ENCODE results near the gene C5orf34. TPM values are rescaled to one million over a fixed set of nuclear protein-coding genes. Genes with fewer than 3 reads are reported as not detected.
"Not testable (repeated sequence)": the region's sequence is repeated elsewhere in the genome, so short reads cannot be mapped to it uniquely, and the experiment has no call there.

Gene C5orf34
- total and polyA plus RNA-seq, 4 donors: 1.1 to 5.9 (median 1.6) TPM

GRCh38 chr5:43461066-43461465 lies 53.9 kb downstream of the C5orf34 start:
- no peak for DNase-seq
- Histone ChIP-seq H3K27me3 (ENCODE audit: control insufficient read depth in 3 of 3, insufficient read depth in 3 of 3, low read length in 2 of 3) (no peaks in the 10 kb centered on the region), H3K9ac (ENCODE audit: insufficient read depth in 1 of 2, low read length in 2 of 2) (no peak overlapping the region), H3K9me3 (ENCODE audit: control insufficient read depth in 4 of 4, insufficient read depth in 3 of 4, low read length in 3 of 4) (peaks cover 0 to 15% (median 5%) of the 10 kb centered on the region in 4 donors), H3K4me1 (ENCODE audit: control insufficient read depth in 5 of 5, insufficient read depth in 5 of 5, low read length in 5 of 5) (peaks cover 0 to 6% (median 0%) of the 10 kb centered on the region in 5 donors), H3K36me3 (ENCODE audit: control insufficient read depth in 4 of 4, insufficient read depth in 4 of 4, low read length in 4 of 4) (no peaks in the 10 kb centered on the region), H3K4me3 (no peak overlapping the region), H3K27ac (ENCODE audit: low read depth in 1 of 2, low read length in 1 of 2) (no peak overlapping the region)
- no peak for TF ChIP-seq CTCF (IDR thresholded peaks at IDR 0.05; ENCODE audit: control extremely low read depth, extremely low read depth)
- WGBS, 2 donors: 74 to 85% methylated on average over 1 of the region's 1 CpG
- ATAC-seq (ENCODE audit: insufficient read depth, low FRiP score): no peak

- Histone ChIP-seq H3K4me3 (no peak overlapping the region), H3K9me3 (ENCODE audit: control insufficient read depth in 4 of 4, insufficient read depth in 3 of 4, low read length in 3 of 4) (peaks cover 0 to 15% (median 4%) of the 10 kb centered on the region in 4 donors), H3K27me3 (ENCODE audit: control insufficient read depth in 3 of 3, insufficient read depth in 3 of 3, low read length in 2 of 3) (no peaks in the 10 kb centered on the region), H3K4me1 (ENCODE audit: control insufficient read depth in 5 of 5, insufficient read depth in 5 of 5, low read length in 5 of 5) (peaks cover 0 to 4% (median 0%) of the 10 kb centered on the region in 5 donors), H3K9ac (ENCODE audit: insufficient read depth in 1 of 2, low read length in 2 of 2) (no peak overlapping the region), H3K27ac (ENCODE audit: low read depth in 1 of 2, low read length in 1 of 2) (no peak overlapping the region), H3K36me3 (ENCODE audit: control insufficient read depth in 4 of 4, insufficient read depth in 4 of 4, low read length in 4 of 4) (peaks cover 0 to 6% (median under 1%) of the 10 kb centered on the region in 4 donors)
- no peak for DNase-seq
- WGBS, 2 donors: 94 to 96% methylated on average over 3 of the region's 3 CpGs
- TF ChIP-seq CTCF (IDR thresholded peaks at IDR 0.05; ENCODE audit: control extremely low read depth, extremely low read depth): no peak
- no peak for ATAC-seq (ENCODE audit: insufficient read depth, low FRiP score)
Observed at GRCh38 chr5:43456556-43456955, 58.4 kb downstream of the C5orf34 start.

DNA sequence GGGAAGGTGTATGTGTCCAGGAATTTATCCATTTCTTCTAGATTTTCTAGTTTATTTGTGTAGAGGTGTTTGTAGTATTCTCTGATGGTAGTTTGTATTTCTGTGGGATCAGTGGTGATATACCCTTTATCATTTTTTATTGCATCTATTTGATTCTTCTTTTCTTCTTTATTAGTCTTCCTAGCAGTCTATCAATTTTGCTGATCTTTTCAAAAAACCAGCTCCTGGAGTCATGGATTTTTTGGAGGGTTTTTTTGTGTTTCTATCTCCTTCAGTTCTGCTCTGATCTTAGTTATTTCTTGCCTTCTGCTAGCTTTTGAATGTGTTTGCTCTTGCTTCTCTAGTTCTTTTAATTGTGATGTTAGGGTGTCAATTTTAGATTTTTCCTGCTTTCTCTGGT lies 73.4 kb downstream of the C5orf34 start:
- H3K9ac ChIP-seq (ENCODE audit: insufficient read depth in 1 of 2, low read length in 2 of 2); H3K27ac ChIP-seq (ENCODE audit: low read depth in 1 of 2, low read length in 1 of 2); H3K4me1 ChIP-seq (ENCODE audit: control insufficient read depth in 5 of 5, insufficient read depth in 5 of 5, low read length in 5 of 5); H3K27me3 ChIP-seq (ENCODE audit: control insufficient read depth in 3 of 3, insufficient read depth in 3 of 3, low read length in 2 of 3); ATAC-seq (ENCODE audit: insufficient read depth, low FRiP score); DNase-seq; H3K4me3 ChIP-seq; H3K9me3 ChIP-seq (ENCODE audit: control insufficient read depth in 4 of 4, insufficient read depth in 3 of 4, low read length in 3 of 4): not testable (repeated sequence)
- H3K36me3 ChIP-seq (ENCODE audit: control insufficient read depth in 4 of 4, insufficient read depth in 4 of 4, low read length in 4 of 4): peaks cover 0 to 13% (median 0%) of the 10 kb centered on the region in 4 donors

- TF ChIP-seq CTCF (IDR thresholded peaks at IDR 0.05; ENCODE audit: control extremely low read depth, extremely low read depth): no peak
- H3K9ac ChIP-seq (ENCODE audit: insufficient read depth in 1 of 2, low read length in 2 of 2): no peak overlapping the region
- WGBS, 2 donors: 76 to 88% methylated on average over 3 of the region's 3 CpGs
- H3K36me3 ChIP-seq (ENCODE audit: control insufficient read depth in 4 of 4, insufficient read depth in 4 of 4, low read length in 4 of 4): no peaks in the 10 kb centered on the region
- peaks cover 0 to 5% (median 1%) of the 10 kb centered on the region in 4 donors for H3K9me3 ChIP-seq (ENCODE audit: control insufficient read depth in 4 of 4, insufficient read depth in 3 of 4, low read length in 3 of 4)
- DNase-seq: no peak
- H3K27ac ChIP-seq (ENCODE audit: low read depth in 1 of 2, low read length in 1 of 2): no peak overlapping the region
- no peaks in the 10 kb centered on the region for H3K27me3 ChIP-seq (ENCODE audit: control insufficient read depth in 3 of 3, insufficient read depth in 3 of 3, low read length in 2 of 3)
- peaks cover 0 to 17% (median 4%) of the 10 kb centered on the region in 5 donors for H3K4me1 ChIP-seq (ENCODE audit: control insufficient read depth in 5 of 5, insufficient read depth in 5 of 5, low read length in 5 of 5)
- ATAC-seq (ENCODE audit: insufficient read depth, low FRiP score): peak; percentile 34
- no peak overlapping the region for H3K4me3 ChIP-seq
Observed at GRCh38 chr5:43437062-43437660, 77.8 kb downstream of the C5orf34 start.

Other genes starting within 250 kb of the C5orf34 start
- 100 to 1,000 TPM; 194 to 360 TPM for gene HMGCS1, start 201.7 kb downstream of the C5orf34 start, total RNA-seq
- gene HMGCS1, start 201.7 kb downstream of the C5orf34 start, polyA plus RNA-seq: 100 to 1,000 TPM in 1 of 2 donors, 10 to 100 TPM in 1; 91.9 to 135 TPM
- 1 to 10 TPM; 6.4 to 7.7 TPM for gene CCL28, start 102.8 kb downstream of the C5orf34 start, total RNA-seq
- gene CCL28, start 102.8 kb downstream of the C5orf34 start, polyA plus RNA-seq: 1 to 10 TPM; 3.5 to 7.0 TPM
- 10 to 100 TPM; 13.0 to 16.5 TPM for gene TMEM267, start 31.3 kb downstream of the C5orf34 start, total RNA-seq
- gene TMEM267, start 31.3 kb downstream of the C5orf34 start, polyA plus RNA-seq: 10 to 100 TPM in 1 of 2 donors, 1 to 10 TPM in 1; 7.4 to 11.4 TPM
- 10 to 100 TPM; 62.6 to 91.1 TPM for gene PAIP1, start 41.9 kb upstream of the C5orf34 start, total RNA-seq
- gene PAIP1, start 41.9 kb upstream of the C5orf34 start, polyA plus RNA-seq: 10 to 100 TPM; 46.1 to 47.3 TPM
- 10 to 100 TPM; 54.2 to 96.9 TPM for gene NNT, start 88.0 kb upstream of the C5orf34 start, total RNA-seq
- gene NNT, start 88.0 kb upstream of the C5orf34 start, polyA plus RNA-seq: 10 to 100 TPM in 1 of 2 donors, 1 to 10 TPM in 1; 8.5 to 15.7 TPM

Data from lung (tissue), 12 donors.